Gastroesophageal sphincter (tissue), 4 donors: ENCODE results near the gene FNDC11. TPM values are rescaled to one million over a fixed set of nuclear protein-coding genes. Genes with fewer than 3 reads are reported as not detected.

ENCODE experiments used
- ATAC-seq: fragments of 150-250 bp; one replicate; pipeline ENCODE4 v1.9.1; 2016; ENCODE audit warnings: mild to moderate bottlenecking, moderate library complexity
- H3K27ac ChIP-seq, 4 donors: fragments of 200-600 bp; sonication (generic) in 3 of 4; 1 replicate in 3 of 4; 2 replicates in 1 of 4; pipeline ENCODE4 v1.5.1; 2016 to 2019
- H3K27me3 ChIP-seq: fragments of 200-600 bp; sonication (generic); one replicate; pipeline ENCODE4 v1.5.1; 2019
- H3K36me3 ChIP-seq, 2 donors: fragments of 200-600 bp; sonication (generic); one replicate each; pipeline ENCODE4 v1.5.1; 2019; ENCODE audit warnings: control low read depth in 1 of 2
- H3K4me1 ChIP-seq, 3 donors: fragments of 200-600 bp; sonication (generic); 1 replicate in 2 of 3; 2 replicates in 1 of 3; pipeline ENCODE4 v1.5.1; 2016 to 2019; ENCODE audit warnings: control low read depth in 2 of 3
- H3K4me3 ChIP-seq, 2 donors: fragments of 200-600 bp; sonication (generic); one replicate each; pipeline ENCODE4 v1.5.1; 2019; ENCODE audit warnings: mild to moderate bottlenecking in 1 of 2, moderate library complexity in 1 of 2
- H3K9me3 ChIP-seq, 3 donors: fragments of 200-600 bp; sonication (generic); one replicate each; pipeline ENCODE4 v1.5.1; 2017 to 2019; ENCODE audit warnings: control low read depth in 2 of 3
- EP300 ChIP-seq: sonication (generic); formaldehyde crosslinking; IDR thresholded peaks from one replicate; pipeline ENCODE4 v1.6.1; 2017; ENCODE audit warnings: antibody characterized with exemption, mild to moderate bottlenecking
- POLR2A ChIP-seq, 2 donors: fragments of 450-650 bp; IDR thresholded peaks; one replicate each; pipeline ENCODE4 v1.6.1; 2017; ENCODE audit warnings: antibody characterized with exemption in 2 of 2, mild to moderate bottlenecking in 2 of 2, moderate library complexity in 1 of 2
- POLR2AphosphoS5 ChIP-seq: sonication (generic); formaldehyde crosslinking; IDR thresholded peaks from one replicate; pipeline ENCODE4 v1.6.1; 2017; ENCODE audit warnings: antibody characterized with exemption
- WGBS, 2 donors: methylation state at CpG; one replicate each; pipeline ENCODE4 v1.1.5; 2018; ENCODE audit warnings: low coverage in 1 of 2; 5-methylcytosine and 5-hydroxymethylcytosine counted together
- total RNA-seq, 4 donors: library from RNA; depleted of rRNA; stranded (reverse); fragments of >200 nt; gene quantifications; one replicate each; pipeline ENCODE4 v1.1.0, GENCODE V29; 2016
- TF ChIP-seq, protein P1 (sequence below), 4 experiments: fragments of 200-600 bp in 2 of 4; fragments of 450-650 bp in 2 of 4; sonication (generic) in 1 of 4; IDR thresholded peaks; one replicate each; pipeline ENCODE4 v1.5.1; 2017 to 2019; ENCODE audit warnings: antibody characterized with exemption in 4 of 4, mild to moderate bottlenecking in 2 of 4, moderate library complexity in 2 of 4

FNDC11 gene
- total RNA-seq, 4 donors from 2014 or later, result 0.27 TPM; not detected in 3

DNA sequence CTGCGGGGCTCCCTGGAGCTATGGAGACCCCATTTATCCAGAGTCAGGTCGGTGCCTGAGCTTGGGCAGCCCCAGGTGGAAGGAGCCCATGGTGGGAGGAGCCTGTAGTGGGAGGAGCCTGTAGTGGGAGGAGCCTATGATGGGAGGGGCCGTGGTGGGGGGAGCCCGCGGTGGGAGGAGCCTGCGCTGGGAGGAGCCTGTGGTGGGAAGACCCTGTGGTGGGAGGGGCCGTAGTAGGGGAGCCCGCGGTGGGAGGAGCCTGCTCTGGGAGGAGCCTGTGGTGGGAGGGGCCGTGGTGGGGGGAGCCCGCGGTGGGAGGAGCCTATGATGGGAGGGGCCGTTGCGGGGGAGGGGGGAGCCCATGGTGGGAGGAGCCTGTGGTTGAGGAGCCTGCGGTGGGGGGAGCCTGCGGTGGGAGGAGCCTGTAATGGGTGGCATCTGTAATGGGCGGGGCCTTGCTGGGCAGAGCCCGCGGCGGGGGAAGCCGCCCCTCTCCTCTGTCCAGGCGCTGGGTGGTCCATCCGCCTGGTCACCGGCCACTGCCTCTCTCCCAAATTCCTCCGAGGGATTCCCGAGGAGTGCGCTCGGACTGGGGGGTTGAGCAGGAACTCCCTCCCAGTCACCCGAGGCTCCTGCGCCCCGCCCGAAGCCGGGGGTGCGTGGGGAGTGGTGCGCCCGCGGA lies 567 bp upstream of the FNDC11 start:
- Histone ChIP-seq H3K27ac (peak overlapping the region in 1 of 4 donors; percentile 63), H3K4me1 (peaks cover 0 to 23% (median 10%) of the 10 kb centered on the region in 3 donors), H3K9me3 (no peaks in the 10 kb centered on the region), H3K27me3 (peaks cover 58% of the 10 kb centered on the region), H3K36me3 (peaks cover 0 to 8% of the 10 kb centered on the region in 2 donors), H3K4me3 (peak overlapping the region; percentile 26 to 61)
- ATAC-seq, result peak; percentile 72
- TF ChIP-seq POLR2AphosphoS5 (no peak), POLR2A (IDR thresholded peaks at IDR 0.05) (no peak), EP300 (no peak)
- TF ChIP-seq, protein P1, sequence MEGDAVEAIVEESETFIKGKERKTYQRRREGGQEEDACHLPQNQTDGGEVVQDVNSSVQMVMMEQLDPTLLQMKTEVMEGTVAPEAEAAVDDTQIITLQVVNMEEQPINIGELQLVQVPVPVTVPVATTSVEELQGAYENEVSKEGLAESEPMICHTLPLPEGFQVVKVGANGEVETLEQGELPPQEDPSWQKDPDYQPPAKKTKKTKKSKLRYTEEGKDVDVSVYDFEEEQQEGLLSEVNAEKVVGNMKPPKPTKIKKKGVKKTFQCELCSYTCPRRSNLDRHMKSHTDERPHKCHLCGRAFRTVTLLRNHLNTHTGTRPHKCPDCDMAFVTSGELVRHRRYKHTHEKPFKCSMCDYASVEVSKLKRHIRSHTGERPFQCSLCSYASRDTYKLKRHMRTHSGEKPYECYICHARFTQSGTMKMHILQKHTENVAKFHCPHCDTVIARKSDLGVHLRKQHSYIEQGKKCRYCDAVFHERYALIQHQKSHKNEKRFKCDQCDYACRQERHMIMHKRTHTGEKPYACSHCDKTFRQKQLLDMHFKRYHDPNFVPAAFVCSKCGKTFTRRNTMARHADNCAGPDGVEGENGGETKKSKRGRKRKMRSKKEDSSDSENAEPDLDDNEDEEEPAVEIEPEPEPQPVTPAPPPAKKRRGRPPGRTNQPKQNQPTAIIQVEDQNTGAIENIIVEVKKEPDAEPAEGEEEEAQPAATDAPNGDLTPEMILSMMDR (IDR thresholded peaks at IDR 0.05), result no peak
- 13% methylated on average over 4 of the region's 37 CpGs; no CpG with 5 or more reads in 1 of the 2 donors for WGBS, 2 donors

DNA sequence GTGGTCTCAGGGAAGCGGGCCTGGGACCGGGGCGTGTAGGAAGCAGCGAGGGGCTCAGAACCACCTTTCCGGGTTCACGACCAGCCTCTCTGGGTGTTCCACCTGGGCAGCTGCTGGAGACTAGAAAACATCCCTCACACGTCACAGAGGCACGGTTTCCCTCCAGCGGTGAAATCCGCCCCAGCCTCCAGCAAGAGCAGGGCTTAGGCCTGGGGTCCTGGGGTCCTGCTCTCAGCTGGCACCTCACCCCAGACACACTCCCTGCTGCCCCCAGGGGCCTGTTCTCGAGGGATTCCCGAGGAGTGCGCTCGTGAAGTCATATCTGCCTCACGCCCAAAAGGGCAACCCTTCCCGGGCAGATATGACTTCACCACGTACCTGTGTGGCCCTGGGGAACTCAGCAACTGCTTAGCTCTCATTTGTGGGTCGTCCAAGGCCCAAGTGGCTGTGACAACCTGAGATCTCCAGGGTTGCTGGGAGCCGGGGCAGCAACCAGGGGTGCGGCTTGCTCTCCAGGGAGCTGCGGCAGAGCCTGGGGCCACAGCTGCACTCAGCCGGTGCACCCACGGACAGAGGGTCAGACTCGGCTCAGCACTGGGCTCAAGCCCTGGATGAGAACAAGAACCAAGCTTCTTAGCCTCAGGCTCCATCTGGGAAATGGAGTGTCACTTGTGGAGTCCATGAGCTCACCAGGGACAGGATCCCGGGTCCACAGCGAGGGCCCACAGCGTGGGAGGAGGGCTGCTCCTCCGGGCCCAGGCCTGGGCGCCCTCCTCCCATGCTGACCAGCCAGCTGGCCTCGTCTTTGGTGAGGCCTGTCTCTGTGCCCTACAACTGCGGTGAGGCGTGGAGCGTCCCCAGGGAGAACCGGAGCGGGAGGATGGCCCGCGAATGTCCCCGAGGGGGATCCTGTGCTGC lies 661 bp downstream of the FNDC11 start:
- whole genome bisulfite sequencing, 2 donors, result 38 to 75% methylated on average over 6 to 8 of the region's 38 CpGs
- peak overlapping the region in 1 of 4 donors; percentile 63 for H3K27ac ChIP-seq
- no peaks in the 10 kb centered on the region for H3K9me3 ChIP-seq
- no peak for TF ChIP-seq POLR2A (IDR thresholded peaks at IDR 0.05)
- TF ChIP-seq, protein P1 (IDR thresholded peaks at IDR 0.05), result no peak
- TF ChIP-seq POLR2AphosphoS5, result no peak
- TF ChIP-seq EP300, result no peak
- peaks cover 0 to 17% of the 10 kb centered on the region in 2 donors for H3K36me3 ChIP-seq
- H3K4me3 ChIP-seq, result peak overlapping the region in 1 of 2 donors; percentile 61
- H3K27me3 ChIP-seq, result peaks cover 45% of the 10 kb centered on the region
- no peak for ATAC-seq
- H3K4me1 ChIP-seq, result peaks cover 0 to 23% (median 10%) of the 10 kb centered on the region in 3 donors

DNA sequence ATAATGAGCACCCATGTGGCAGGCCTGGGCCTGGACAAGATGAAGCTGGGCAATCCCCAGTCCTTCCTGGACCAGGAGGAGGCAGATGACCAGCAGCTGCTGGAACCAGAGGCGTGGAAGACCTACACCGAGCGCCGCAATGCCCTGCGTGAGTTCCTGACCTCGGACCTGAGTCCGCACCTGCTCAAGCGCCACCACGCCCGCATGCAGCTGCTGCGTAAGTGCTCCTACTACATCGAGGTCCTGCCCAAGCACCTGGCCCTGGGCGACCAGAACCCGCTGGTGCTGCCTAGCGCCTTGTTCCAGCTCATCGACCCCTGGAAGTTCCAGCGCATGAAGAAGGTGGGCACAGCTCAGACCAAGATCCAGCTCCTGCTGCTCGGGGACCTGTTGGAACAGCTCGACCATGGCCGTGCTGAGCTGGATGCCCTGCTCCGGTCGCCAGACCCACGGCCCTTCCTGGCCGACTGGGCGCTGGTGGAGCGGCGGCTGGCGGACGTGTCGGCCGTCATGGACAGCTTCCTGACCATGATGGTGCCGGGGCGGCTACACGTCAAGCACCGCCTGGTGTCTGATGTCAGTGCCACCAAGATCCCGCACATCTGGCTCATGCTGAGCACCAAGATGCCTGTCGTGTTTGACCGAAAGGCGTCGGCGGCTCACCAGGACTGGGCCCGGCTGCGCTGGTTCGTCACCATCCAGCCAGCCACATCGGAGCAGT lies 1.9 kb downstream of the FNDC11 start:
- peaks cover 38% of the 10 kb centered on the region for H3K27me3 ChIP-seq
- no peak overlapping the region for H3K4me3 ChIP-seq
- ATAC-seq, result no peak
- no CpG with 5 or more reads among the region's 45 CpGs for WGBS, 2 donors
- H3K9me3 ChIP-seq, result no peaks in the 10 kb centered on the region
- H3K4me1 ChIP-seq, result peaks cover 0 to 23% (median 10%) of the 10 kb centered on the region in 3 donors
- TF ChIP-seq POLR2AphosphoS5 (no peak), EP300 (no peak), POLR2A (IDR thresholded peaks at IDR 0.05) (no peak)
- TF ChIP-seq, protein P1 (IDR thresholded peaks at IDR 0.05), result no peak
- H3K36me3 ChIP-seq, result peaks cover 0 to 29% of the 10 kb centered on the region in 2 donors
- no peak overlapping the region for H3K27ac ChIP-seq

DNA sequence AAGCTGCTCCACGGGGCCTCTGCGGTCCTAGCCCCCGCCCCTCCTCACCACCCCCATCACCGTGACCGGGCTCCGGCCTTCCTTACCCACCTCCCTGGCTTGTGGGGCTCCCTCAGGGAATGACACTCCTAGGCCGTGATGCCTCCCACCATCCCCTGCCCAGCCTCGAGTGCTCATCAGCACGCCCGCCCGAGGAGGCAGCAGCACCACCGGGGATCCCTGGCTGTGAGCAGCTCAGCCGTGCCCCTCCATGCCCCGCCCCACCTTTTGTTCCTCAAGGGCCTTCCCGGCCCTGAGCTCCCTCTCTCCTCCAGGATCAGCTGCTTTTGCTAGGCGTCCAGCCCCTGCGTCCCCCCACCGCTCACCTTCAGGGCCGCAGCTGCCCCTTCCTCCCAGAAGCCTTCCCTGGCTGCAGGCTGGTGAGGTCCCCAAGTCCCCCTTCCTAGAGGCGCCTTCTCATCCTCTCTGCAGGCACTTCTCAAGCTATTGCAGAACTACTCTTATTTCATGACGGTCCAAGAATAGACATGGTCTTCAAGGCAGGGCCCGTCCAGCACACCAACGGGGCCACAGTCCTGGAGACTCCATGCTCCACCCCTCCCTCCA lies 3.0 kb downstream of the FNDC11 start:
- H3K27me3 ChIP-seq, result peaks cover 35% of the 10 kb centered on the region
- H3K4me3 ChIP-seq, result no peak overlapping the region
- H3K4me1 ChIP-seq, result peaks cover 0 to 23% (median 10%) of the 10 kb centered on the region in 3 donors
- 47 to 60% methylated on average over 1 to 3 of the region's 23 CpGs for WGBS, 2 donors
- H3K9me3 ChIP-seq, result no peaks in the 10 kb centered on the region
- H3K36me3 ChIP-seq, result peaks cover 0 to 41% of the 10 kb centered on the region in 2 donors
- TF ChIP-seq POLR2AphosphoS5 (no peak), POLR2A (IDR thresholded peaks at IDR 0.05) (no peak), EP300 (no peak)
- TF ChIP-seq, protein P1 (IDR thresholded peaks at IDR 0.05), result no peak
- H3K27ac ChIP-seq, result no peak overlapping the region
- no peak for ATAC-seq
